Measurements from ENCODE around the gene AHR.
"Not testable (repeated sequence)": the region's sequence is repeated elsewhere in the genome, so short reads cannot be mapped to it uniquely, and the experiment has no call there.

The AHR gene

DNA sequence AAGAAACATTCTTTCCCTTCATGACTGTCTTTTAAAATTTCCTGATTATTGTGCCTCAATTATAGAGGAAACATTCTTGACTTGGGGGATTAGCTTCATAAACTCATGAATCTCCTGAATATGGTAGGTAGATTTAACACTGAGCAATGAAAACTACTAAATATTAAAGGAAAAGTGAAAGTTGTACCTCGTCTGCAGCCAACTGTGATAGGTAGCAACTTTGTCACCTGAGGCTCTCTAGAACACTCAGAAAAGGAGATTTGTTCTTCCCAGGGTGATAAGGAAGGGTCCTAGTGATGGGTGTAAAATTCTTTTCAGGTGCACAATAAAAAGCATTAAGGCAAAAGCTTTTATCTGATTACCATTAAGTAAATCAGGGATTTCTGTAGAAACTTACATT, 78.1 kb downstream of the AHR start:
- DNase-seq (ENCODE audit: low read depth in 2 of 2) = no peak

- no peak for DNase-seq (ENCODE audit: low read depth in 2 of 2)
Observed at GRCh38 chr7:17380736-17381662, 82.5 kb downstream of the AHR start.

GRCh38 chr7:17382408-17383354, 84.2 kb downstream of the AHR start:
- not testable (repeated sequence) for DNase-seq (ENCODE audit: low read depth in 2 of 2)

DNA sequence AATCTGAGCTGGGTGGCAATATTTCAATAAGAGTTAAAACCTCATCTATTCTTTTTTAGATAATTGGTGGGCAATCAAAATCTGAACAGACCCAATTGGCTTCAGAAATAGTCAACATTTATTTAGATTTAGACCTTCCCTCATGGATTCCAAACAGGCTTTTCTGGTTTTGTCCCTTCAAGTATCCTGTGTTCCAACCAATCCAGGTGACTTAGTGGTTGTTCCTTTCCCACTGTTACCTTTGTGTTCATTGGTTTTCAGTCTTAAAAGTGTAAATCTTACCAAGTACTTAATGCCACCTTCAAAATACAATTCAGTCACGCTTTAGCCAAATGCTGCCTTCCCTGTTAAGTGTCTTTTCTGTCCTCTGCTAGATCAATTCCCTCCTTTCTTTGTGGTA, 85.9 kb downstream of the AHR start:
- DNase-seq (ENCODE audit: low read depth in 2 of 2) = no peak

- DNase-seq (ENCODE audit: low read depth in 2 of 2) = no peak
Observed at GRCh38 chr7:17385612-17386011, 87.2 kb downstream of the AHR start.

GRCh38 chr7:17390392-17390791, 91.9 kb downstream of the AHR start:
- DNase-seq (ENCODE audit: low read depth in 2 of 2) = no peak

DNA sequence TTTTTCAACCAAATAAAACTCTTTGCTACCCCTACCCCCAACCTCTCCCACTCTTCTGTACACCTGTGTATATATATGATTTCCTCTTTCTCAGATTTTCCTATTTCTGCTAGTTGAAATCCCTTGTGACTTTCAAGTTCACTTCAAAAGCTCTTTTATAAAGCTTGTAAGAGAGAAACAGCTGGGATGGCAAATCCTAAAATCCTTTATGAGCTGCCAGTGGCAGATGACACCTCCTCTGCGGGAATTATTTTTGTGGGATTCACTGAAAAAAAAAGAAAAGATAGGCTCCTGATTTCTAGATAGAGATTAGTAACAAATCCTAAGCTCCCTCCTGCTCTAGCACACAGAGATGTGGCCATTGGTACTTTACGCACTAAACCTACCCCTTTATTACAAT, 92.9 kb downstream of the AHR start:
- no peak for DNase-seq (ENCODE audit: low read depth in 2 of 2)

DNA sequence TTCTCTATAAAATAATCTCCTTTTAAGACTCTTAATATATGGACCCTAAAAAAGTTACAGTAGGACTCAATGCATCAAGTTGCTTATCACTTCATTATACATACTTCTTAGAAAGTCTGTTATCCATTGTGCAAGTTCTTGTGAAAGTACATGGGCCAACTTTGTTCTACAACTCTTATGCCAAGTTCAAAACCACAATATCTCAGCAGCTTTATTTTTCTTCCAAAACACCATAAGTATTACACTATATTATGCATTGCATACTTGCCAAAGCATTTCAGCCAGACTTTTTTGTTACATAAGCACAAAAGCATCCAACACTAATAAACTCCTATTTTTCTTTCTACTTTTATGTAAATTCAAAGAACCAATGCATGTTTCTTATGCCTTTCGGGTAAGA, 94.4 kb downstream of the AHR start:
- no peak for DNase-seq (ENCODE audit: low read depth in 2 of 2)

DNA sequence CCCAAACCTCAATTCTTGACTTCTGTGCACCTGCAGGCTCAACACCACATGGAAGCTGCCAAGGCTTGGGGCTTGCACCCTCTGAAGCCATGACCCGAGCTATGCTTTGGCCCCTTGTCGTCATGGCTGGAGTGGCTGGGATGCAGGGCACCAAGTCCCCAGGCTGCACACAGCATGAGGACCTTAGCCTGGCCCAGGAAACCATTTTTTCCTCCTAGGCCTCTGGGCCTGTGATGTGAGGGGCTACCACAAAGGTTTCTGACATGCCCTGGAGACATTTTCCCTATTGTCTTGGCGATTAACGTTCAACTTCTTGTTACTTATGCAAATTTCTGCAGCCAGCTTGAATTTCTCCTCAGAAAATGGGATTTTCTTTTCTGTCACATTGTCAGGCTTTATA, 96.1 kb downstream of the AHR start:
- DNase-seq (ENCODE audit: low read depth in 2 of 2) = not testable (repeated sequence)
